H9 (cell line): ENCODE data around the gene DDOST. TPM values are rescaled to one million over a fixed set of nuclear protein-coding genes. Genes with fewer than 3 reads are reported as not detected.

Source experiments
- DNase-seq: peaks from one replicate; pipeline ENCODE4 v3.0.0-alpha.2; 2017
- H2AFZ ChIP-seq: one replicate; pipeline ENCODE4 v1.6.1; 2013; ENCODE audit warnings: mild to moderate bottlenecking, low read length, control low read depth, moderate library complexity
- H2AK5ac ChIP-seq: 2 replicates; pipeline ENCODE4 v1.6.1; 2013; ENCODE audit warnings: low read length, control low read depth, mixed read lengths; ENCODE audit not compliant: insufficient read length
- H2BK120ac ChIP-seq: one replicate; pipeline ENCODE4 v1.6.1; 2013; ENCODE audit warnings: low read depth, mild to moderate bottlenecking, low read length, control low read depth, inconsistent platforms; ENCODE audit not compliant: poor library complexity, severe bottlenecking
- H2BK12ac ChIP-seq: 2 replicates; pipeline ENCODE4 v1.6.1; 2013; ENCODE audit warnings: low read length, control low read depth, mixed read lengths, low read depth; ENCODE audit not compliant: insufficient read length
- H2BK15ac ChIP-seq: 2 replicates; pipeline ENCODE4 v1.6.1; 2013; ENCODE audit warnings: low read depth, low read length, control low read depth
- H2BK20ac ChIP-seq: one replicate; pipeline ENCODE4 v1.6.1; 2013; ENCODE audit warnings: low read depth, mild to moderate bottlenecking, low read length, control low read depth, inconsistent platforms; ENCODE audit not compliant: poor library complexity, severe bottlenecking
- H2BK5ac ChIP-seq: 2 replicates; pipeline ENCODE4 v1.6.1; 2013; ENCODE audit warnings: low read length, control low read depth, mixed read lengths; ENCODE audit not compliant: insufficient read length
- H3K14ac ChIP-seq: 2 replicates; pipeline ENCODE4 v1.6.1; 2013; ENCODE audit warnings: low read length, control low read depth; ENCODE audit not compliant: insufficient read depth
- H3K18ac ChIP-seq: 2 replicates; pipeline ENCODE4 v1.6.1; 2013; ENCODE audit warnings: low read depth, mild to moderate bottlenecking, mixed read lengths, low read length, control low read depth; ENCODE audit not compliant: insufficient read length
- H3K23ac ChIP-seq: 2 replicates; pipeline ENCODE4 v1.6.1; 2013; ENCODE audit warnings: low read length, control low read depth, mixed read lengths, low read depth; ENCODE audit not compliant: insufficient read length
- H3K23me2 ChIP-seq: 2 replicates; pipeline ENCODE4 v1.6.1; 2013; ENCODE audit warnings: low read depth, mild to moderate bottlenecking, mixed read lengths, low read length, control low read depth; ENCODE audit not compliant: insufficient read length, poor library complexity, severe bottlenecking
- H3K27ac ChIP-seq: 2 replicates; pipeline ENCODE4 v1.5.1; 2013; ENCODE audit warnings: low read length, control low read depth, mixed read lengths, low read depth; ENCODE audit not compliant: insufficient read length
- H3K27me3 ChIP-seq: 2 replicates; pipeline ENCODE4 v1.6.1; 2013; ENCODE audit warnings: low read length, control low read depth, inconsistent platforms; ENCODE audit not compliant: insufficient read depth
- H3K4ac ChIP-seq: 2 replicates; pipeline ENCODE4 v1.6.1; 2013; ENCODE audit warnings: low read depth, mild to moderate bottlenecking, control low read depth, inconsistent platforms, low read length, moderate library complexity
- H3K4me1 ChIP-seq: 2 replicates; pipeline ENCODE4 v1.6.1; 2013; ENCODE audit warnings: low read length, control low read depth, inconsistent platforms; ENCODE audit not compliant: insufficient read depth
- H3K4me2 ChIP-seq: 2 replicates; pipeline ENCODE4 v1.6.1; 2013; ENCODE audit warnings: low read length, control low read depth, mixed read lengths; ENCODE audit not compliant: insufficient read length, insufficient read depth
- H3K56ac ChIP-seq: 2 replicates; pipeline ENCODE4 v1.6.1; 2013; ENCODE audit warnings: low read depth, mild to moderate bottlenecking, mixed read lengths, low read length, control low read depth; ENCODE audit not compliant: insufficient read length
- H3K79me1 ChIP-seq: 2 replicates; pipeline ENCODE4 v1.6.1; 2013; ENCODE audit warnings: low read depth, mild to moderate bottlenecking, moderate library complexity, low read length, control low read depth, inconsistent platforms; ENCODE audit not compliant: insufficient read depth, poor library complexity, severe bottlenecking
- H3K79me2 ChIP-seq: 2 replicates; pipeline ENCODE4 v1.6.1; 2013; ENCODE audit warnings: low read length, control low read depth, inconsistent platforms; ENCODE audit not compliant: insufficient read depth
- H3K9ac ChIP-seq: 2 replicates; pipeline ENCODE4 v1.6.1; 2013; ENCODE audit warnings: low read length, control low read depth, mixed read lengths; ENCODE audit not compliant: insufficient read length; ENCODE audit errors: extremely low read depth
- H3K9me3 ChIP-seq: one replicate; pipeline ENCODE4 v1.6.1; 2013; ENCODE audit warnings: low read depth, low read length, inconsistent platforms; ENCODE audit not compliant: control insufficient read depth
- H3T11ph ChIP-seq: one replicate; pipeline ENCODE4 v1.6.1; 2013; ENCODE audit warnings: mild to moderate bottlenecking, low read length, control low read depth, inconsistent platforms
- H4K20me1 ChIP-seq: one replicate; pipeline ENCODE4 v1.6.1; 2013; ENCODE audit not compliant: control insufficient read depth, insufficient read length, insufficient read depth
- H4K5ac ChIP-seq: 2 replicates; pipeline ENCODE4 v1.6.1; 2013; ENCODE audit warnings: low read depth, mild to moderate bottlenecking, mixed read lengths, low read length, control low read depth; ENCODE audit not compliant: insufficient read length
- H4K8ac ChIP-seq: replicated peaks from 2 replicates; pipeline ENCODE4 v1.6.1; 2013; ENCODE audit warnings: low read length, control low read depth, mixed read lengths, low read depth; ENCODE audit not compliant: insufficient read length
- H4K91ac ChIP-seq: 2 replicates; pipeline ENCODE4 v1.6.1; 2013; ENCODE audit warnings: low read depth, mild to moderate bottlenecking, moderate library complexity, mixed read lengths, low read length, control low read depth; ENCODE audit not compliant: insufficient read length
- H3K27ac Mint-ChIP-seq, 3 experiments: 2 replicates in 2 of 3; 3 replicates in 1 of 3; pipeline ENCODE4 v1.8.0; 2020 to 2021; ENCODE audit warnings: mixed read lengths in 3 of 3, mild to moderate bottlenecking in 1 of 3, moderate library complexity in 1 of 3
- H3K27me3 Mint-ChIP-seq: 2 replicates; pipeline ENCODE4 v1.8.0; 2021; ENCODE audit warnings: low read depth, mild to moderate bottlenecking, moderate library complexity, mixed read lengths
- H3K36me3 Mint-ChIP-seq, 3 experiments: 2 replicates in 2 of 3; 3 replicates in 1 of 3; pipeline ENCODE4 v1.8.0; 2020 to 2021; ENCODE audit warnings: low read depth in 3 of 3, mixed read lengths in 3 of 3; ENCODE audit not compliant: insufficient read depth in 1 of 3
- H3K4me1 Mint-ChIP-seq, 2 experiments: 2 replicates each; pipeline ENCODE4 v1.8.0; 2020; ENCODE audit warnings: mixed read lengths in 2 of 2
- H3K4me3 Mint-ChIP-seq, 2 experiments: 2 replicates in 1 of 2; 3 replicates in 1 of 2; pipeline ENCODE4 v1.8.0; 2020 to 2021; ENCODE audit warnings: mild to moderate bottlenecking in 2 of 2, mixed read lengths in 2 of 2, moderate library complexity in 1 of 2
- H3K9me3 Mint-ChIP-seq, 2 experiments: 2 replicates in 1 of 2; 3 replicates in 1 of 2; pipeline ENCODE4 v1.8.0; 2020; ENCODE audit warnings: mild to moderate bottlenecking in 2 of 2, mixed read lengths in 2 of 2, moderate library complexity in 1 of 2
- WGBS: extraction: QIAGEN DNeasy Blood & Tissue Kit; methylation state at CpG from one replicate; pipeline ENCODE4 v1.1.7; 2013; ENCODE audit warnings: missing lambda C conversion rate, low lambda C conversion rate, mixed read lengths; ENCODE audit not compliant: insufficient read length; ENCODE audit errors: extremely low coverage; 5-methylcytosine and 5-hydroxymethylcytosine counted together
- total RNA-seq: library from RNA; stranded (reverse); gene quantifications from 2 replicates; pipeline ENCODE4 v1.2.1, GENCODE V29; 2021
- TF ChIP-seq, protein P1 (sequence below): fragments of 200-600 bp; sonication (generic); conservative IDR thresholded peaks from 3 replicates; pipeline ENCODE4 v1.8.0; 2021; ENCODE audit warnings: antibody characterized with exemption, mild to moderate bottlenecking

Gene DDOST
- total RNA-seq, 1 experiment from 2014 or later = 255 TPM

DNA sequence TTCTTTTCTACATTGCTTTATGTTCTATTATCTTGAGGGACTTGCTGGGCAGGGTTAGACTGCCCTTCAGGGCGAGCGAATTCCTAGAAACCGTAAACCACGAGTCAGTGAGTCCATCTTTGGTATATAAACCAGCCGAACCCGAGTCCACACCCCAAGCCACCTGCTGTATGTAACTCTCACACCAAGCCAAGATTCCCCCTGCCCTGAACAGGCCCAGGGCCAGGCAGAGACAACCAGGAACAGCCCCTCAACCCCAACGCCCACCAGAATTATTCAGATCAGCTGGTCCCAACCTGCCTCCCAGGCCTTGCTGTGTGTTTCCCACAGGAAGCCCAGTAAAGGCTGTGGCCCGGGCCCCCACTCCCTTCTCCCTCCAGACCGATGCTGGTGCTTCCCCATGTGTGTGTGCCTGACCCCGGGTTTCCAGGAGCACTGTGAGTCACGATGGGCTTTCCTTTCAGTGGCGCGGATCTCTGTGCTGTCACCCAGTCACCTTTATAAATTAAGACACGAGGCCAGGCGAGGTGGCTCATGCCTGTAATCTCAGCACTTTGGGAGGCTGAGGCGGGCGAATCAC is 39.6 kb upstream of the DDOST start:
- no peak overlapping the region for H3K56ac ChIP-seq
- H3K27me3 Mint-ChIP-seq = peaks cover 12% of the 10 kb centered on the region
- H4K8ac ChIP-seq = no peak overlapping the region
- no peak overlapping the region for H2AFZ ChIP-seq
- peaks cover 10% of the 10 kb centered on the region for H3K23me2 ChIP-seq
- H2BK15ac ChIP-seq = no peak overlapping the region
- H3K18ac ChIP-seq = no peak overlapping the region
- H3K23ac ChIP-seq = no peak overlapping the region
- no peaks in the 10 kb centered on the region for H3K27me3 ChIP-seq
- H2BK20ac ChIP-seq = no peak overlapping the region
- H2BK120ac ChIP-seq = no peak overlapping the region
- no peak overlapping the region for H3K27ac ChIP-seq
- no peak overlapping the region for H3K14ac ChIP-seq
- no peak overlapping the region for H4K5ac ChIP-seq
- no peak overlapping the region; a peak in 1 of 5 replicates for H3K4me3 Mint-ChIP-seq
- no peak for DNase-seq
- no peak overlapping the region for H3K4ac ChIP-seq
- H3K9ac ChIP-seq = no peak overlapping the region
- TF ChIP-seq, protein P1, sequence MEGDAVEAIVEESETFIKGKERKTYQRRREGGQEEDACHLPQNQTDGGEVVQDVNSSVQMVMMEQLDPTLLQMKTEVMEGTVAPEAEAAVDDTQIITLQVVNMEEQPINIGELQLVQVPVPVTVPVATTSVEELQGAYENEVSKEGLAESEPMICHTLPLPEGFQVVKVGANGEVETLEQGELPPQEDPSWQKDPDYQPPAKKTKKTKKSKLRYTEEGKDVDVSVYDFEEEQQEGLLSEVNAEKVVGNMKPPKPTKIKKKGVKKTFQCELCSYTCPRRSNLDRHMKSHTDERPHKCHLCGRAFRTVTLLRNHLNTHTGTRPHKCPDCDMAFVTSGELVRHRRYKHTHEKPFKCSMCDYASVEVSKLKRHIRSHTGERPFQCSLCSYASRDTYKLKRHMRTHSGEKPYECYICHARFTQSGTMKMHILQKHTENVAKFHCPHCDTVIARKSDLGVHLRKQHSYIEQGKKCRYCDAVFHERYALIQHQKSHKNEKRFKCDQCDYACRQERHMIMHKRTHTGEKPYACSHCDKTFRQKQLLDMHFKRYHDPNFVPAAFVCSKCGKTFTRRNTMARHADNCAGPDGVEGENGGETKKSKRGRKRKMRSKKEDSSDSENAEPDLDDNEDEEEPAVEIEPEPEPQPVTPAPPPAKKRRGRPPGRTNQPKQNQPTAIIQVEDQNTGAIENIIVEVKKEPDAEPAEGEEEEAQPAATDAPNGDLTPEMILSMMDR = no peak
- H3K9me3 Mint-ChIP-seq = no peaks in the 10 kb centered on the region
- no peak overlapping the region for H2AK5ac ChIP-seq
- H2BK5ac ChIP-seq = no peak overlapping the region
- no peak overlapping the region; a peak in 1 of 7 replicates for H3K27ac Mint-ChIP-seq
- no peaks in the 10 kb centered on the region for H3K79me2 ChIP-seq
- H3T11ph ChIP-seq = no peak overlapping the region
- no peak overlapping the region for H3K4me2 ChIP-seq
- peaks cover 6 to 16% of the 10 kb centered on the region in 2 experiments; a peak in 3 of 4 replicates for H3K4me1 Mint-ChIP-seq
- H3K9me3 ChIP-seq = no peaks in the 10 kb centered on the region
- H3K4me1 ChIP-seq = no peaks in the 10 kb centered on the region
- H4K20me1 ChIP-seq = no peaks in the 10 kb centered on the region
- H2BK12ac ChIP-seq = no peak overlapping the region
- no peaks in the 10 kb centered on the region for H3K79me1 ChIP-seq
- peaks cover 0 to 12% (median 5%) of the 10 kb centered on the region in 3 experiments; a peak in 4 of 7 replicates for H3K36me3 Mint-ChIP-seq
- H4K91ac ChIP-seq = no peak overlapping the region
- no CpG with 5 or more reads among the region's 17 CpGs for WGBS
